Neural cell (in vitro differentiated cells): ENCODE measurements around the gene TMEM94. TPM values are rescaled to one million over a fixed set of nuclear protein-coding genes. Genes with fewer than 3 reads are reported as not detected.

Experiments used
- H2AFZ ChIP-seq: fragments of 200-600, 300-800 bp; sonication (generic), shearing (Covaris generic); 2 replicates; pipeline ENCODE4 v1.6.0; 2014; ENCODE audit warnings: low read depth, mild to moderate bottlenecking, antibody characterized with exemption, low read length, moderate library complexity
- H3F3A ChIP-seq: fragments of 200-600 bp; shearing (Covaris generic); 2 replicates; pipeline ENCODE4 v1.6.1; 2016; ENCODE audit warnings: mild to moderate bottlenecking, moderate library complexity, mixed read lengths, antibody characterized with exemption, low read length; ENCODE audit not compliant: insufficient read depth, poor library complexity, severe bottlenecking
- H3K27ac ChIP-seq: fragments of 200-600, 300-800 bp; sonication (generic), shearing (Covaris generic); 2 replicates; pipeline ENCODE4 v1.5.1; 2014; ENCODE audit warnings: mild to moderate bottlenecking, low read length, moderate library complexity
- H3K27me3 ChIP-seq: fragments of 300-800, 200-600 bp; sonication (generic), shearing (Covaris generic); 2 replicates; pipeline ENCODE4 v1.6.0; 2014; ENCODE audit warnings: mild to moderate bottlenecking, low read depth, low read length, moderate library complexity; ENCODE audit not compliant: insufficient read depth
- H3K36me3 ChIP-seq: fragments of 300-800, 200-600 bp; sonication (generic), shearing (Covaris generic); 2 replicates; pipeline ENCODE4 v1.5.1; 2014; ENCODE audit warnings: mild to moderate bottlenecking, antibody characterized with exemption, low read length, moderate library complexity; ENCODE audit not compliant: insufficient read depth
- H3K4me2 ChIP-seq: fragments of 300-800, 200-600 bp; sonication (generic), shearing (Covaris generic); 2 replicates; pipeline ENCODE4 v1.6.0; 2014; ENCODE audit warnings: mild to moderate bottlenecking, low read length
- H3K4me3 ChIP-seq: fragments of 300-800, 200-600 bp; sonication (generic), shearing (Covaris generic); 2 replicates; pipeline ENCODE4 v1.5.1; 2014; ENCODE audit warnings: mild to moderate bottlenecking, low read length, moderate library complexity
- H3K79me2 ChIP-seq: fragments of 200-600 bp; shearing (Covaris generic); replicated peaks from 2 replicates; pipeline ENCODE4 v1.6.0; 2014; ENCODE audit warnings: mild to moderate bottlenecking, low read length, moderate library complexity; ENCODE audit not compliant: insufficient read depth
- H3K9ac ChIP-seq: fragments of 300-800, 200-600 bp; sonication (generic), shearing (Covaris generic); 2 replicates; pipeline ENCODE4 v1.6.1; 2016; ENCODE audit warnings: mild to moderate bottlenecking, low read length, mixed read lengths
- H3K9me2 ChIP-seq: fragments of 200-600 bp; shearing (Covaris generic); 2 replicates; pipeline ENCODE4 v1.6.1; 2016; ENCODE audit warnings: mild to moderate bottlenecking, low read length, mixed read lengths; ENCODE audit not compliant: insufficient read depth
- H3K9me3 ChIP-seq: fragments of 200-600, 300-800 bp; sonication (generic), shearing (Covaris generic); 2 replicates; pipeline ENCODE4 v1.6.1; 2016; ENCODE audit warnings: mild to moderate bottlenecking, mixed run types, low read length, moderate library complexity, mixed read lengths
- H4K20me1 ChIP-seq: fragments of 200-600 bp; shearing (Covaris generic); 2 replicates; pipeline ENCODE4 v1.6.1; 2016; ENCODE audit warnings: mild to moderate bottlenecking, mixed run types; ENCODE audit not compliant: insufficient read depth
- EP300 ChIP-seq: fragments of 450-650 bp; conservative IDR thresholded peaks from 2 replicates; pipeline ENCODE4 v1.6.1; 2014; ENCODE audit warnings: antibody characterized with exemption, mild to moderate bottlenecking, moderate library complexity; ENCODE audit not compliant: poor library complexity, severe bottlenecking
- EZH2 ChIP-seq: fragments of 200-600, 300-800 bp; shearing (Covaris generic), sonication (generic); IDR thresholded peaks from 2 replicates; pipeline ENCODE4 v1.6.1; 2014; ENCODE audit warnings: antibody characterized with exemption, low read length, borderline replicate concordance, mild to moderate bottlenecking; ENCODE audit not compliant: insufficient read depth, poor library complexity, severe bottlenecking
- MXI1 ChIP-seq: fragments of 450-650 bp; conservative IDR thresholded peaks from 2 replicates; pipeline ENCODE4 v1.6.1; 2014; ENCODE audit warnings: antibody characterized with exemption, mild to moderate bottlenecking; ENCODE audit not compliant: poor library complexity, severe bottlenecking
- POLR2AphosphoS5 ChIP-seq: IDR thresholded peaks from 2 replicates; pipeline ENCODE4 v1.6.1; 2012
- RAD21 ChIP-seq: fragments of 450-650 bp; conservative IDR thresholded peaks from 2 replicates; pipeline ENCODE4 v1.6.1; 2014; ENCODE audit warnings: antibody characterized with exemption, mild to moderate bottlenecking, moderate library complexity
- REST ChIP-seq: IDR thresholded peaks from 2 replicates; pipeline ENCODE4 v1.6.1; 2012; ENCODE audit warnings: borderline replicate concordance
- SMC3 ChIP-seq: fragments of 450-650 bp; conservative IDR thresholded peaks from 2 replicates; pipeline ENCODE4 v1.6.1; 2014; ENCODE audit warnings: antibody characterized with exemption, mild to moderate bottlenecking, moderate library complexity; ENCODE audit not compliant: poor library complexity
- TAF1 ChIP-seq: IDR thresholded peaks from 2 replicates; pipeline ENCODE4 v1.6.1; 2012; ENCODE audit warnings: low read depth
- polyA plus RNA-seq: library from polyadenylated mRNA; depleted of rRNA; stranded (reverse); fragments of >200 nt; gene quantifications from 2 replicates; pipeline ENCODE4 v1.2.3, GENCODE V29; 2014
- TF ChIP-seq, protein P1 (sequence below): fragments of 450-650 bp; IDR thresholded peaks from 2 replicates; pipeline ENCODE4 v1.5.1; 2014; ENCODE audit warnings: antibody characterized with exemption, mild to moderate bottlenecking, moderate library complexity; ENCODE audit not compliant: poor library complexity, severe bottlenecking

Gene TMEM94
- polyA plus RNA-seq, 1 donor from 2014 or later: 37.0 TPM

- Histone ChIP-seq H3K9me3 (no peaks in the 10 kb centered on the region), H2AFZ (no peak overlapping the region), H3F3A (no peaks in the 10 kb centered on the region), H3K4me3 (no peak overlapping the region), H3K79me2 (peaks cover 4% of the 10 kb centered on the region), H3K27me3 (no peaks in the 10 kb centered on the region), H4K20me1 (no peaks in the 10 kb centered on the region), H3K36me3 (no peaks in the 10 kb centered on the region), H3K4me2 (no peak overlapping the region), H3K9me2 (no peaks in the 10 kb centered on the region), H3K9ac (no peak overlapping the region), H3K27ac (no peak overlapping the region)
- no peak for TF ChIP-seq REST
These were observed 15.7 kb downstream of the TMEM94 start for GRCh38 chr17:75472119-75472518.

- Histone ChIP-seq H3K36me3 (no peaks in the 10 kb centered on the region), H4K20me1 (no peaks in the 10 kb centered on the region), H3F3A (no peaks in the 10 kb centered on the region), H3K27me3 (no peaks in the 10 kb centered on the region), H3K9me3 (no peaks in the 10 kb centered on the region), H3K4me2 (no peak overlapping the region), H3K79me2 (no peaks in the 10 kb centered on the region), H3K9ac (no peak overlapping the region), H3K27ac (no peak overlapping the region), H2AFZ (no peak overlapping the region), H3K4me3 (no peak overlapping the region), H3K9me2 (no peaks in the 10 kb centered on the region)
- no peak for TF ChIP-seq EZH2
- no peak for TF ChIP-seq REST
- TF ChIP-seq MXI1: no peak
- no peak for TF ChIP-seq TAF1
- TF ChIP-seq, protein P1, sequence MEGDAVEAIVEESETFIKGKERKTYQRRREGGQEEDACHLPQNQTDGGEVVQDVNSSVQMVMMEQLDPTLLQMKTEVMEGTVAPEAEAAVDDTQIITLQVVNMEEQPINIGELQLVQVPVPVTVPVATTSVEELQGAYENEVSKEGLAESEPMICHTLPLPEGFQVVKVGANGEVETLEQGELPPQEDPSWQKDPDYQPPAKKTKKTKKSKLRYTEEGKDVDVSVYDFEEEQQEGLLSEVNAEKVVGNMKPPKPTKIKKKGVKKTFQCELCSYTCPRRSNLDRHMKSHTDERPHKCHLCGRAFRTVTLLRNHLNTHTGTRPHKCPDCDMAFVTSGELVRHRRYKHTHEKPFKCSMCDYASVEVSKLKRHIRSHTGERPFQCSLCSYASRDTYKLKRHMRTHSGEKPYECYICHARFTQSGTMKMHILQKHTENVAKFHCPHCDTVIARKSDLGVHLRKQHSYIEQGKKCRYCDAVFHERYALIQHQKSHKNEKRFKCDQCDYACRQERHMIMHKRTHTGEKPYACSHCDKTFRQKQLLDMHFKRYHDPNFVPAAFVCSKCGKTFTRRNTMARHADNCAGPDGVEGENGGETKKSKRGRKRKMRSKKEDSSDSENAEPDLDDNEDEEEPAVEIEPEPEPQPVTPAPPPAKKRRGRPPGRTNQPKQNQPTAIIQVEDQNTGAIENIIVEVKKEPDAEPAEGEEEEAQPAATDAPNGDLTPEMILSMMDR: no peak
- no peak for TF ChIP-seq EP300
- TF ChIP-seq RAD21: no peak
- no peak for TF ChIP-seq SMC3
- TF ChIP-seq POLR2AphosphoS5: no peak
These were observed 16.8 kb downstream of the TMEM94 start for GRCh38 chr17:75473246-75473645.
